Measurements from ENCODE around the gene HNRNPK. TPM values are rescaled to one million over a fixed set of nuclear protein-coding genes. Genes with fewer than 3 reads are reported as not detected.
A peak's percentile ranks its signal among the peaks of the same experiment; 100 is the strongest.

The HNRNPK gene
- total and polyA plus RNA-seq, 2 donors (not counting 1 experiment from before 2014, with no cell fraction given): 475 to 558 TPM

DNA sequence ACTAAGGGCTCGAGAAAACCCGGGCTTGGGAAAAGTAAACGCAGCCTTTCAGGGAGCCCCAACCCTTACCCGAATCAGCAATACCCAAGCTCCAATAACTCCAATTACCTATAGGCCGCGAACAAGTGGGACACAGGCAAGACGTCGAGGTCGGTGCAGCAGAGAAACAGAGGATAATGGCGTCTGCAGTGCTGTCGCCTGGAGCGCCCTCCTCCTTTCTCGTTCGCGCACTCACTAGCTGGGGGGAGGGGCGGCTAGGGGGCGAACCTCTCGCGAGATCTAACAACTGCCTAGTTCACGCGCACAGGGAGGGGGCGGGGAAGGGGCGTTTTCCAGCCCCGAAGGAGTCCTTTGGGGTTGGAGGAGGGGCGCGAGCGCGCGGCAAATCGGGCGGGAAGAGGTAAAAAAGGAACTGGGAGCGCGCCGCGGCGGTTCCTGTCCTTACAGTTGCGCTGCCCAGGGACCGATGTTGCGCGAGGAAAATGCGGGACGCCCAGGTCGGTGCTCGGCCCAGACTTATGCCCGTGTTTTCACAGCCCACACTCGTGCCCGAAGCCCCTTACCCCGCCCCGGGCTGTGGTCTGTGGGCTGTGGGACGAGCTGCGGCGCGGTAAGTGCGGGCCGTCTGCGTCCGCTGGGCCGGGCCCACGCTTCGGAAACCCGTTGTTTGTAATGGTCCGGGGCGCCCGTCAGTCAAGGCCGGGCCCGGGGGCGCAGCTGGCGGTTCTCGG lies 545 bp upstream of the HNRNPK start, which contains the start of gene RMI1:
Gene RMI1 (plus strand): TSS at position 411 of the 731 bp plus-strand sequence. CDS start 20,182 bp downstream, outside the sequence.
- peak within 1 kb of the TSS; percentile 100 for H3K9ac ChIP-seq (ENCODE audit: insufficient read depth, low read length)
- H2AFZ ChIP-seq (ENCODE audit: low read length): peak within 1 kb of the TSS; percentile 84
- peak; percentile 93 to 99 for DNase-seq (ENCODE audit: low read depth in 2 of 2)
- peak within 1 kb of the TSS; percentile 71 to 99 (median 90) for H3K4me3 ChIP-seq (replicated peaks in 1 of 4; ENCODE audit: control extremely low read depth in 1 of 4, insufficient read depth in 1 of 4, low read depth in 3 of 4, low read length in 4 of 4)
- peaks cover 87% of the 10 kb centered on the region for H3K79me2 ChIP-seq (ENCODE audit: control insufficient read depth, insufficient read depth, low read length)
- peak within 1 kb of the TSS; percentile 100 for H3K27ac ChIP-seq (ENCODE audit: insufficient read depth, low read length)
- no peaks in the 10 kb centered on the region for H3K27me3 ChIP-seq (ENCODE audit: control insufficient read depth, insufficient read depth, low read length)
- no peaks in the 10 kb centered on the region for H3K9me3 ChIP-seq (ENCODE audit: control insufficient read depth, insufficient read depth, low read depth, low read length)
- H3K4me1 ChIP-seq (ENCODE audit: control insufficient read depth, extremely low read depth, insufficient read depth, low read length): peaks cover 8% of the 10 kb centered on the region
- H3K4me2 ChIP-seq (ENCODE audit: extremely low read depth, insufficient read depth, low read length): peak within 1 kb of the TSS; percentile 74
- no peak for TF ChIP-seq EZH2 (IDR thresholded peaks at IDR 0.05; ENCODE audit: low read length, missing control alignments)
- TF ChIP-seq, protein P1, sequence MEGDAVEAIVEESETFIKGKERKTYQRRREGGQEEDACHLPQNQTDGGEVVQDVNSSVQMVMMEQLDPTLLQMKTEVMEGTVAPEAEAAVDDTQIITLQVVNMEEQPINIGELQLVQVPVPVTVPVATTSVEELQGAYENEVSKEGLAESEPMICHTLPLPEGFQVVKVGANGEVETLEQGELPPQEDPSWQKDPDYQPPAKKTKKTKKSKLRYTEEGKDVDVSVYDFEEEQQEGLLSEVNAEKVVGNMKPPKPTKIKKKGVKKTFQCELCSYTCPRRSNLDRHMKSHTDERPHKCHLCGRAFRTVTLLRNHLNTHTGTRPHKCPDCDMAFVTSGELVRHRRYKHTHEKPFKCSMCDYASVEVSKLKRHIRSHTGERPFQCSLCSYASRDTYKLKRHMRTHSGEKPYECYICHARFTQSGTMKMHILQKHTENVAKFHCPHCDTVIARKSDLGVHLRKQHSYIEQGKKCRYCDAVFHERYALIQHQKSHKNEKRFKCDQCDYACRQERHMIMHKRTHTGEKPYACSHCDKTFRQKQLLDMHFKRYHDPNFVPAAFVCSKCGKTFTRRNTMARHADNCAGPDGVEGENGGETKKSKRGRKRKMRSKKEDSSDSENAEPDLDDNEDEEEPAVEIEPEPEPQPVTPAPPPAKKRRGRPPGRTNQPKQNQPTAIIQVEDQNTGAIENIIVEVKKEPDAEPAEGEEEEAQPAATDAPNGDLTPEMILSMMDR (conservative IDR thresholded peaks at IDR 0.05 in 1 of 2, IDR thresholded peaks at IDR 0.05 in 1 of 2; ENCODE audit: low read depth in 1 of 2, low read length in 2 of 2): no peak
- peaks cover under 1% of the 10 kb centered on the region for H3K36me3 ChIP-seq (ENCODE audit: control insufficient read depth, insufficient read depth, low read length)
- peaks cover 2% of the 10 kb centered on the region for H4K20me1 ChIP-seq (ENCODE audit: control insufficient read depth, extremely low read depth, insufficient read depth, low read length)

DNA sequence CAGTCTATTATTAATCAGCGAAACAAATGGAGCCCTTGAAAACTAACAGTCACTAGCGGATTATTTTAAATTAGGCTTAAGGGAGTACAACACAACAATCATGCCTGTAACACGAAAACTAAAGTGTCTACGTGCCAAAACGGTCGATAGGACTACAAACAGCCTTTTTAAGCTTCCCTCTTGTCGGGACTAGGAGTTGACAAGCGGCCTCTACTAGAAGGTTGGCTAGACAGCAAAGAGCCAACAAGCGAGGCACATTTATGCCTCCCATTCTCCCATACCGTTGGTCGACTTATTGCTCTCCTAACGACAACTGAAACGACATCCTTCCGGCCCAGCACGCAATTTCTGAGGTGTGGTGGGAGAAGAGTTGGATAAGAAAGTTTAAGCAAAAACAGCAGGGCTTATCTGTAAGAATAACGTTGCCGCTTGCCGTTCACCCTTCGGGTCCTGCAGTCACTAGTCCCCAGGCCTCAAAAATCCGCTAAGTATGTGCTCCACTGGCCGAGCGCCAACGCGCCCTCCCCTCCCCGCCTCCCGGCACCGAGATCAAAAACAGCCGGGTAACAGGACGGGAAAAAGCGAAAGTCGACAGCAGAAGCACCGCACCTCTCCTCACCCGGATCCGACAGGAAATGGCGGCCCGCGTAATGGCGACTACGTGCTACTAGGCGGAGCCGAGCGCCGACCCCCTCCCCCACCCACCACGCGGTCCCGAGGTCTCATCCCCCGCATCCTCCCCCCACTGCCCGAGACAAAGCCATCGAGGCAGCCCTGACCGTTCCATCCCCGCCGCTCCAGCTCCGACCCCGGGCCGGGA lies 813 bp downstream of the HNRNPK start:
- H3K27ac ChIP-seq (ENCODE audit: insufficient read depth, low read length): peak overlapping the region; percentile 100
- peak overlapping the region; percentile 71 to 99 (median 90) for H3K4me3 ChIP-seq (replicated peaks in 1 of 4; ENCODE audit: control extremely low read depth in 1 of 4, insufficient read depth in 1 of 4, low read depth in 3 of 4, low read length in 4 of 4)
- peaks cover 7% of the 10 kb centered on the region for H3K36me3 ChIP-seq (ENCODE audit: control insufficient read depth, insufficient read depth, low read length)
- peaks cover 2% of the 10 kb centered on the region for H4K20me1 ChIP-seq (ENCODE audit: control insufficient read depth, extremely low read depth, insufficient read depth, low read length)
- peaks cover 90% of the 10 kb centered on the region for H3K79me2 ChIP-seq (ENCODE audit: control insufficient read depth, insufficient read depth, low read length)
- no peak overlapping the region for H2AFZ ChIP-seq (ENCODE audit: low read length)
- peak overlapping the region; percentile 42 for H3K4me2 ChIP-seq (ENCODE audit: extremely low read depth, insufficient read depth, low read length)
- TF ChIP-seq, protein P1 (conservative IDR thresholded peaks at IDR 0.05 in 1 of 2, IDR thresholded peaks at IDR 0.05 in 1 of 2; ENCODE audit: low read depth in 1 of 2, low read length in 2 of 2): no peak
- no peaks in the 10 kb centered on the region for H3K27me3 ChIP-seq (ENCODE audit: control insufficient read depth, insufficient read depth, low read length)
- peak overlapping the region; percentile 100 for H3K9ac ChIP-seq (ENCODE audit: insufficient read depth, low read length)
- no peaks in the 10 kb centered on the region for H3K9me3 ChIP-seq (ENCODE audit: control insufficient read depth, insufficient read depth, low read depth, low read length)
- peak; percentile 76 to 85 for DNase-seq (ENCODE audit: low read depth in 2 of 2)
- peaks cover 8% of the 10 kb centered on the region for H3K4me1 ChIP-seq (ENCODE audit: control insufficient read depth, extremely low read depth, insufficient read depth, low read length)

DNA sequence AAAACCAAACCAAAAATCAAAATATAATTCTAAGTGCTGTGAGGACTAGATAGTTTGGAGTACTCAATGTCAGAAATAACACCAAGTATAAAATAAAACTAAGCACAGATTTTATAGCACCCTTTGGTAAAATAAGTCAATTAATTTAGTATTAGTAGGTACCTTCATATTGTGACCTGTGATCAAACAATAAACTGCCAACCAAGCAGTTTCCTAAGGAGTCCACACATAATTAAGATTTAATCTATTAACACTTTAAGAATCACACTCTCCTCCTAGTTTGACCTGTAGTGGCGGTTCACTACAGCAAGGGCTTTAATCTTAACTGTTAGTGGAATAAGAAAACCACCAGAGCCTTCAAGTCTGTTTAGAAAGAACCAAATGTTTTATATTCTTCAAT lies 2.8 kb downstream of the HNRNPK start:
- no peak overlapping the region for H3K27ac ChIP-seq (ENCODE audit: insufficient read depth, low read length)
- H3K4me2 ChIP-seq (ENCODE audit: extremely low read depth, insufficient read depth, low read length): peak overlapping the region; percentile 75
- no peaks in the 10 kb centered on the region for H3K27me3 ChIP-seq (ENCODE audit: control insufficient read depth, insufficient read depth, low read length)
- no peak for TF ChIP-seq EZH2 (IDR thresholded peaks at IDR 0.05; ENCODE audit: low read length, missing control alignments)
- TF ChIP-seq, protein P1 (conservative IDR thresholded peaks at IDR 0.05 in 1 of 2, IDR thresholded peaks at IDR 0.05 in 1 of 2; ENCODE audit: low read depth in 1 of 2, low read length in 2 of 2): no peak
- H4K20me1 ChIP-seq (ENCODE audit: control insufficient read depth, extremely low read depth, insufficient read depth, low read length): peaks cover 2% of the 10 kb centered on the region
- peaks cover 86% of the 10 kb centered on the region for H3K79me2 ChIP-seq (ENCODE audit: control insufficient read depth, insufficient read depth, low read length)
- peaks cover 8% of the 10 kb centered on the region for H3K4me1 ChIP-seq (ENCODE audit: control insufficient read depth, extremely low read depth, insufficient read depth, low read length)
- H2AFZ ChIP-seq (ENCODE audit: low read length): no peak overlapping the region
- peak overlapping the region; percentile 71 to 99 (median 90) for H3K4me3 ChIP-seq (replicated peaks in 1 of 4; ENCODE audit: control extremely low read depth in 1 of 4, insufficient read depth in 1 of 4, low read depth in 3 of 4, low read length in 4 of 4)
- DNase-seq (ENCODE audit: low read depth in 2 of 2): no peak
- H3K36me3 ChIP-seq (ENCODE audit: control insufficient read depth, insufficient read depth, low read length): peaks cover 13% of the 10 kb centered on the region
- no peak overlapping the region for H3K9ac ChIP-seq (ENCODE audit: insufficient read depth, low read length)
- no peaks in the 10 kb centered on the region for H3K9me3 ChIP-seq (ENCODE audit: control insufficient read depth, insufficient read depth, low read depth, low read length)
